Superior temporal gyrus (tissue), 1 donor: ENCODE data around the gene MYO10.

Experiments
- DNase-seq: peaks from one replicate; pipeline ENCODE4 v3.0.0-alpha.2; 2016; ENCODE audit errors: extremely low spot score

Gene MYO10

DNA sequence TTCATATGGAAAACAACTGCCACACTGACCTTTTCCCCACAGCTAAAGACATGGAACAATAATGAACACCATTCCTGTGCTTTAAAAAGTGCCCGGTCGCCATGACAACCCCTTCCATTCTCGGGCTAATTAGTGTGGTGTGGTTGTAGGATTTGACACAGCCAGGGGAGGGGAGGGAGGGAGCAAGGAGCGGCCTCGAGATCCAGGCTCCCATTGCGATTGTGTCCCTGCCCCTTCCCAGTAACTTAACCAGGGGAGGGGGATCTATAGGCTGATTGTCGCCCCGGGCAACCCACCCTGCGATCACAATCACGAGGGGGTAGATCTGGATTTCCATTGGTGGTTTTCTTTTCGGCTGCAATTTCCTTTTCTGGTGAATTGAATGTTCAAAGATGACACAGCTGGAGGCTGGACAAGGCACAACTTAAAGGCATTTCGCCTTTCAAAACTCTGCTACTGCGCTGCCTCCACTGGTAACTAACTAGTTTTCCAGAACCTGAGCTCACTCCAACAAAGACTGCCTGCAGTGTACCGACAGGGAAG lies 222.6 kb downstream of the MYO10 start:
- DNase-seq = peak; percentile 83

DNA sequence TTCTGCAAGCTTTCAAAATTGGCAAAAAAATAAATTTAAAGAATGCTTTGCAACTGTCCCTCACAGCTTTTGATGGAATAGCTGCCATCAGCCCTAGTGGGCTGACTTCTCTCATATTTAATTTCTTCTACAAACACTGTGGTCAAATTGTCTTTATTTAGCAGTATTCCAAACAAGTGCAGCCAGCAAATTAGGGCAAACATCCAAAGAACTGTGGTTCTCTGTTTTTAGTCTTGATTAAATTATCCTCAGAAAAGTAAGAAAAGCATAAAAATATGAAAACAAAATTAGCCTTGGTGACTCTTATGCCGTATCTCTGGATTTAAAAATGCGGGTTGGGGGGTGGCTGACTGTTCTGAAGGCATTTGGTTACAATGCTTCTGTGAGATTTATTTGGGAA lies 223.5 kb downstream of the MYO10 start:
- DNase-seq = no peak

DNA sequence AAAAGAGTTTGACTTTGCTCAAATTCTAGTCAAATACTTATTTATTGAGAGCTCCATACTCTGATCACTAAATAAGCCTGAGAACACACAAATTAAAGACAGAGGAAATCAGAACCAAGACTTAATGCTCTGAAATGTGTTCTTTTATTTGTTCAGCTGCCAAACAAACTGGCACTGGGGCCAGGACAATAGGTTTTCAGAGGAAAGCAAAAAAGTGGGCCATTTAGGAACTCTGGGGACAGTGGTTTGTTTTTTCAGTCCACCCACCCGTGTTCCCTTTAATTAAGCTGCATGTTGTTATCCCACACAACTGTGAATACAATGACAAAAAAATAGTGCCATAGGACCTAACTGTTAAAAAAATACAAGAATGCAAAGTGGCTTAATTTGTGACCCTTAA lies 223.9 kb downstream of the MYO10 start:
- DNase-seq = no peak

DNA sequence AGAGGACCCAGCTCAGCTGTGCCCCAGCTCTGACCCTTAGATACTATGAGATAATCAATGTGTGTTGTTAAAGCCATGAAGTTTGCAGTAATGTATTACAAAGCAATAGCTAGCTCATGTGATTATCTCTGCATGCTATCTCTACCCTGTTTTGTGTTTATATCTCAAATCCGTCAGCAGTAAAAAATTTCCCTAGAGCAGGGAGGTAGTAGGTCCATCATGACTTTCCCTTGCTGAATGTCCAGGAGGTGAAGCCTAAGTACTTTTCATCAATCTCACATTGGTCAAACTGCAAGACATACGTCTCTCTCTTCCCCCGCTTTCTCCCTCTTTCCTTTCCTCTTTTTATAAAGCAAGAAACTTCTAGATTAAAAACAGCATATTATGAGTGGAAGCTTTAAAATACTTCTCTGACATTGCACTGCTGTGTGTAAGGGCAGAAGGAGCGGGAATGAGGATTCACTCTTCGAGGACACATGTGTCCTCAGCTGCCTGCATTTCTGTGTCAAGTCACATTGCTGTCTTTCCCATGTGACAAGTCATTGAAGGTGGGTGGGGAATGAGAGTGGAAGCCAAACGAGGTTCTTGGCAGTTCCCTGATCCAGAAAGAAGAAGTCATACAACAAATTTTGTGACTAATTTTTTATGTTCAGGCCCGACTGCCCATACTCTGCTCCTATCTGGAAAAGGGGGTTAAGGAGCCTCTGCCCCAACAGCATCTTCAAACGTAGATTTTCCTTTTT lies 226.2 kb downstream of the MYO10 start:
- peak; percentile 9 for DNase-seq

DNA sequence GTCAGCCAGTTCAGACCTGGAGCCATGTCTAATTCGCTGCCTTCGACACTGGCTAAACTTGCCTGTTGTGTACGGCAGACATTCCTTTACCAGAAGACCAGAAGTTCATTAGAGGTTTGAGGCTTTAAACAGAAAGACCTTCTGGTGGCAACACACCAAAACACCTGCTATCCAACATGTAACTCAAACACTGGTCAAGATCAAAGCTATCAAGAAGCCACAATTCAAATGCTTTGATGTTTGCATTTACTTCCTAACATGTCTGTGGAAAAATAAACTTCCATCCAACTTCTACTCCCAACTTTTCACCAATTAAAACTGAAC lies 228.3 kb downstream of the MYO10 start:
- no peak for DNase-seq

DNA sequence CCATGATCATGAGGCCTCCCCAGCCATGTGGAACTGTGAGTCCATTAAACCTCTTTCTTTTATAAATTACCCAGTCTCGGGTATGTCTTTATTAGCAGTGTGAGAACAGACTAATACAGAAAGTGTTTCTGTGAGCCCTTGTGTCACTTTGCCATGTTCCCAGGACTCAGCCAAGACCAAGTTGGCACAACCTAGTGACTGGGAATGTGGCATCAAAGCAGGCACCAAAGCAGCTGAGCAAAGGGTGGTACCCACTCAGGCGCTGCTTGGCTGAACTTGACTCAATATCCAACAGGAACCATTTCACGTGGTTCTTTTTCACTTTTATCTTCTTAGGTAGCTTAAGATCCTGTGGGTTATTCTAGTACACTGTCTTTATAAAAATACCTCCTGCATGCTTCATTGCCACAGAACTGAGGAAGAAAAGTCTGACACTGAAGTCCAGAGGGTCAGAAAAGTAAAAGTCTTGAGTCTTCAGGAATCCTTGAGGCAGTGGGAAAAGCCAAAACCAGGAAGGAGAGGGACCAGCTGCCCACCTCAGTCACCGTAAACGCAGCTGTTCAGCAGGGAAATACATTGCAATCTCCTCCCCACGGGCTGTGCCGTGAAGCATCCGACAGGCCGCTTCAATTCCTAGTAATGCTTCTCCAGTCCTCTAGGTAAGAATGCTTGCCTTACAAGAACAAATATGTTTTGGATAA lies 228.8 kb downstream of the MYO10 start:
- DNase-seq = no peak

DNA sequence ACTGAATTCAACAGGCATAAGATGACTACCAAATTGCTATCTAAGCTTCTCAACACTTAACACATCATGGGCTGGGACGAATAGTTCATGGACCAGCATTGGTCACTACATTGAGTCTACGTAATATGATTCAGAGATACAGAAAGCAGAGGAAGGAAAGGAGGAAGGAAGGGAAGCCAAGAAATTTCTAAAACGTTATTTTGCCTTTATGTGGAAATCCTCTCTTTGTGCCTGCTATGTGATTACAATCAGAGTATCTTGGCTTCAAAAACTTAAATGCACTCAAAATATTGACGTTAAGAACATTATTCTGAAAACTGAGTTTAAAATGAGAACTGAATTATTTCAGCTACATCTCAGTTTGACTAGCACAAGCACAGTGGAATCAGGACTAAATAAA lies 231.1 kb downstream of the MYO10 start:
- no peak for DNase-seq

DNA sequence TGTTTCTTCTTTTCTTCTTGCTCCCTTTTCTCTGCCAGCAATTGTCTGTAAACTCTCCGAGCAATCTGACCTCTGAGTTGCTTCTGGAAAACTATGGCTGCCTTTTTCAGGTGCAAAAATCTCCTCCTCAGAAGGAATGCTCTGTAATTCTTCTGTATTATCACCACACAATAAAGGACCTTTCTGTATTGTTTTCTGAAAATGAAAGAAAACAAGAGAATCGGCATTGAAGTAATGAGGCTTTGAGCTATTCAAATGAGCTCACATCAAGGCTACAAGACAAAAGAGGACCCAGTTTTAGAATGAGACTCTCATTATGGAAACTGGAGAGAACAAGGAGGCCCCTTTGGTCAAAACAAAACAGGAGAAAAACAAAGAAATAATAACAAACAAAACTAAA lies 233.1 kb downstream of the MYO10 start:
- DNase-seq = peak; percentile 87

DNA sequence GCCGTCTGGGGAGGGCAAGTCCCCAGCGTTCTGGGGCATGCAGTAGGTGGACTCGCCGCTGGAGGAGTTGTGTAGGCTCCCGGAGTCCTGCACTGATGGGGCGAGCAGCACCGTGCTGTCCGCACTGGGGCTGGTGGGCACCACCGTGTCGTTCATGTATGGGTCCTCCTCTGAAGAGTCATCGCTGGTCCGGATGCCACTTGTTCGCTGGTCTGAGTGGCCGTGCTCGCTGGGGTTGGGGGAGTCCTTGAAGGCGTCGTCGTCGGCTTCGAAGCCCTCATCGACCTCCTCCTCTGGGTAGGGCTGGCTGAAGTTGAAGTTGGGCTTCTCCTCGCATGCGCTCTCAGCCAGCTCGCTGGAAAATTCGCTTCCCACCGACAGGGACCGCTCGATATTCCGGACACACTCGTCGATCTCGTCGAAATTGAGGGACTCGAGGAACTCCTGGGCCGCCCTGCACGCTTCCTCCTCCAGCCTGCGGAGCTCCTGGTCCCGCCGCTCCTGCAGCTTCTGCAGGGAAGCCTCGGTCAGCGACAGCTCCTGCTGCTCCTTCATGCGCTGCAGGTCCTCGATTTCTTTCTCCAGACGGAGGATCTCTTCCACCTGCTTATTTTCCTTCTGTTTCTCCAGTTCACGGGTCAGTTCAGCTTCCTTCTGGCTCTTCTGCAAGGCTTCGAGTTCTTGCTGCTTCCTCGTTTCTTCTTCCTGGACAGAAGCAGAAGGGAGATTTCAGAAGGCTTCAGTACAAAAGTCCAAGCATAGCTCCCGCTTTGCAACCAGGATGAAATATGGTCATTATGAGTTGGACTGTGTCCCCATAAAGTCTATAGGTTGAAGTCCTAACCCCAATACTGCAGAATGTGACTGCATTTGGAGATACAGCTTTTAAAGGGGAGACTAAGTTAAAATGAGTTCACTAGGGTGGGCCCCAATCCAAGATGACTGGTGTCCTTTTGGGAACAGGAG lies 234.7 kb downstream of the MYO10 start:
- DNase-seq = no peak

DNA sequence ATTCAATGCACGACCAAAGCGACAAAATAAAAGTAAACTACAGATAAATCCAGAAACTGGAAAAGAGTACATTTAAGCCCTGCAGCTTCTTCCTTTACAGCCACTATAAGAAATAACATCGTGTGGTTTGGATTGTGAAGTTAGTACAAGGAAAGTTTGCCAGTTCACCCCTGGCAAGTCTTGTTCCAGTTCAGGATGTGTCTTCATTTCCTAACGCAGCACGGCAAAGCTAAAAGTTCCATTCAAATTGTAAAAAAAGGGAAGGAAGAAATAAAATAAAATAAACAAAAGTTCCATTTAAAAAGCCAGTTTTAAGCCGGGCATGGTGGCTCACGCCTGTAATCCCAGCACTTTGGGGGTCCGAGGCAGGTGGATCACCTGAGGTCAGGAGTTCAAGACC lies 236.0 kb downstream of the MYO10 start:
- no peak for DNase-seq

DNA sequence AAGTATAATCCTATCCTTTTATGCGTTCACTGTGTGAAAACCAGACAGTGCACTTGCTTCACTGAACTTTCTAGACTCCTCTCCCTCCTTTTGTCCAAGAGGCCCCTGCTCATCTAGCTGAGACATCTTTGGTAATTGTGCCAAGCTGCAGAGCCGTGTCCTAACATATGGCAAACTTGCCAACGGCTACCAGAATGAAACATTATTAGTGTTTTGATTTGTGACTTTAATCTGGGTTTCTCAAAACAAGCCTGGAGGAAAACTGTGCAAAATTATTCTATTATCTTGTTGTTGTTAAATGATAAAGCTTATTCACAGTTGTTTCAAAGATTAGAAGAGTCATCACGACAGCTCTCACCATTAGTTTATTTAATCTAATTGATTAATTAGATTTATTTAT lies 240.3 kb downstream of the MYO10 start:
- DNase-seq = no peak

DNA sequence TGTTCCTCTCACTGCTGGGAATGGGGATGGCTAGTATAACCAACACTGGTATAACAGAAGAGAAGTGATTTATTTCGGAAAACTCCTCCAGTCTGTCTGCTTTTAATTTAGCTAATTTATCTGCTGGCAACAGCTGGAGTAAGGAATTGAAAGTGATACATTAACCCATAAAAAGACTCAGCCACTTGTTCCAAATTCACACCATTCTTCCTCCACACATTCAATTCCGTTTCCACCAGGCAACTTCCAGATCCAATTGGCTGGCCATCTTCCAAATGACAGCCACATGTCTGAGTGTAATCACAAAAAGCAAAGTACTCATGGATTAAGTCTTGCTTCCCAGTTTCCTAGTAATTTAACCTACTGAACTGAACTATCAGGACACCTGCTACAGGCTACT lies 242.2 kb downstream of the MYO10 start:
- DNase-seq = no peak

DNA sequence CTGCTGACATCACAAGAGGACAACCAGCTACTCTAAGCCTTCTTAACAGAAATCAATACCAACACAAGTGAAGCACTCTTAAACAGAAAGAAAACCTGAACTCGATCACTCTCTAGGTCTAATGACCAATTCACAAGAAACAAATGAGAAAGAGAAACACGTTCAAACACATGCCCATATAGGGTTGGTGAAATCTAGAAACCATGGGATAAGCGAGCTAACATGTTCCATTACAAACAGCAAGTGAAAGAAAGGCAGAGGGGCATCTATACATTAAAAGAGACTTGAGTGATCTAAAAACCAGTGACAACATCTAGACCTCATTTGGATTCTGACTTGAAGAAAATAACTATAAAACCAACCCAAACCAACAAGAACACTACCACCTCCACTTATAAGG lies 244.4 kb downstream of the MYO10 start:
- DNase-seq = no peak

DNA sequence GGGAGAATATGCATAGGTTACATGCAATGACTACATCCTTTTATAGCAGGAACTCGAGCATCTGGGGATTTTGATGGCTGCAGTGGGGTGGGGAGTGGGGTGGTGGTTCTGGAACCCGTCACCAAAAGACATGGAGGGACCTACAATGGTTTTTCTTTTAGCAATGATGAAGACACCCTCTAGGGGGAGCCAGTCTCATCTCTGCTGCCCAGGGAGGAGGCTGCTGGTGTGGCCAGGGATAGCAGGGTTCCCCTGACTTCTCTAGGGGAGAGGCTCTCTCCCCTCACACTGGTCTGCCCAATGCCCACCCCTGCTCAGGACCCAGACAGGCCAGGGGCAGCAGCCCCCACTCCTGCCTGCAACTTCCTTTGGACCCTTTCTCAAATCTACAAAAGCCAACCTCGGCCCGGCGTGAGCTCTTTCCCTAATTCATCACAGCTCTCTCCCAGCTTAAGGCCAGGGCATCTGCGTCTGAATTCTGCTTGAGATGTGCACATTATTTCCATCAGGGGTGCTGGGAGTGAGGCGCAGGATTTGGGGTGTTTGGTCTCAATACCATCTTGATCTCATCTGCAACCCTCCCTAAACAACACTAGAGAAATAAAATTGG lies 245.7 kb downstream of the MYO10 start:
- peak; percentile 85 for DNase-seq

DNA sequence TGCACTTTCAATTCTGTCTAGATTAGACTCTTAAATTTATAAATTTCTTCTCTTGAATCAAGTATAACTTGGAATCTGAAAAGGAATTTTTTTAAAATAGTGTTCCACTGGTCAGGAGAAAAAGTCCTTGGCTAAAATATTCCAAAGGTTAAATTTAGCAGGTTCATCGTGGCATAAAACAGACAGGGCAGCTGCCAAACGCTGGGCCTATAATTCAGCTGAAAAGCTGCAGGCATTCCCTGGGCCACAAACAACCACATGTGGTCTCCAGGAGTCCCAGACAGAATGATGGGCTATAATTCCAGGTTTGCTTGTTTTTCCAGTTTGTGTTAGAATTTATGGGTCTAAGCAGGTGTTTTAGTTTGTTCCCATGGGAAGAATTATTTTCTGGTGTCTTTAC lies 248.2 kb downstream of the MYO10 start:
- DNase-seq = no peak

DNA sequence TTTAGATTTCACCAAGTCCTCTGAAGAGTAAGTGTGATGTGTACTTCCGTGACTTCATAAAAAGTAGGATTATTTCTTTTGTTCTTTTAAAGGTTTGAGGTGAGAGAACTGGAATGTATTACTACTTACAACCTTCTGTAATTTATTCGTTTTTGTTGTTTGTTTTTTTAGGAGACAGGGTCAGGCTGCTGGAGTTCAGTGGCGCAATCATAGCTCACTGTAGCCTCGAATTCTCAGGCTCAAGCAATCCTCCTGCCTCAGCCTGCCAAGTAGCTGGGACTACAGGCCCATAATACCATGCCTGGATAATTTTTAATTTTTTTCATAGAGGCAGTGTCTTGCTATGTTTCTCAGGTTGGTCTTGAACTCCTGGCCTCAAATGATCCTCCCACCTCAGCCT lies 251.0 kb downstream of the MYO10 start:
- no peak for DNase-seq

DNA sequence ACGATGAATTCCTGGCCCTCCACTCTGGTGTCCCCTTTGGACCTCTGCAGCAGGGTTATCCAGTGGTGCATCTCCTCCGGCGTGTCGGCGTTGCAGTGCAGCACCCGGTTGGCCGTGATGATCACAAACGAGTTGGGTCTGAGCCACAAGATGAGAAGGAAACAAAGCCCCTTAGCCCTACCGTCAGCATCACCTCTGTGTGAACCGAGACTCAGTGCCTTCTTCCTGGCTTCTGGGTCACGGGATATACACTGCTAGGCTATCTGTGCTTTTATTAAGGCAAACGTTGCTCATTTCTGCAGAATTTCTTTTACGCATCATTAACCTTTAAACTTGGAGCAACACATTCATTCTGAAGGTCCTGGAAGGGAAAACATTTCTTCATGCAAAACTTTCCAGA lies 254.2 kb downstream of the MYO10 start:
- DNase-seq = no peak

DNA sequence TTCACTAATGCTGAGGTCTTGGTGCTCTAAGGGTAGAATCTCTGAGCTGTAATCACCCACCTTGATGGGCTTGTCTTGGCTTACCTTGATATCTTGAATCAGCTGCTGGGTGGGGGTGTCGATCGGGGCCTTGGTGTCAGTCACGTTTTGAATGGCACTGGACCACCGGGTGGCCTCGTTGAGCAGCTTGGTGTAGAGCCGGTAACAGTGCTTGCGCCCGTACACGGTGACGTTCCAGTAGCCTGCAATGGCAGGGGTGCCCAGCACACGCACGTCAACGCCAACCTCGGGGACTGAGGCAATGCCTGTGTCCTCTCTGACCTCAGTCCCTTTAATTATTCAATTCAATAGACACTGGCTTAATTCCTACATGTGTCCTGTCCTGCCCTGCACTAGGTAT lies 256.2 kb downstream of the MYO10 start:
- DNase-seq = no peak

DNA sequence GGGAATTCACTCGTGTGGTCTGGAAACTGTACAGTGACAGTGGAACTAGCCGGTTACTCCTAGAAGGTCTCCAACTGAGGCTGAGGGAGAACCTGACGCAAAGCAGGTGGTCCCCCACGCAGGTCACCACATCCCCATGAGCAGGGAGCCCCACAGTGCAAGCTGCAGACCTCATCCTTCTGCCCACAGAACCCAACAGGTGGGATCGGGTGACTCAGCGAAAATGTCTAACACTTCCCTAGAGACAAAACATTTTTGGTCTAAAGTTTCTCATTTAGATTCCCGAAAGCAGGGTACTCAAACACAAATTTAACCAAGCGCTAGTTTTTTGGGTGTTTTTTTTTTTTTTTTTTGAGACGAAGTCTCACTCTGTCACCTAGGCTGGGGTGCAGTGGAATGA lies 256.9 kb downstream of the MYO10 start:
- DNase-seq = no peak

DNA sequence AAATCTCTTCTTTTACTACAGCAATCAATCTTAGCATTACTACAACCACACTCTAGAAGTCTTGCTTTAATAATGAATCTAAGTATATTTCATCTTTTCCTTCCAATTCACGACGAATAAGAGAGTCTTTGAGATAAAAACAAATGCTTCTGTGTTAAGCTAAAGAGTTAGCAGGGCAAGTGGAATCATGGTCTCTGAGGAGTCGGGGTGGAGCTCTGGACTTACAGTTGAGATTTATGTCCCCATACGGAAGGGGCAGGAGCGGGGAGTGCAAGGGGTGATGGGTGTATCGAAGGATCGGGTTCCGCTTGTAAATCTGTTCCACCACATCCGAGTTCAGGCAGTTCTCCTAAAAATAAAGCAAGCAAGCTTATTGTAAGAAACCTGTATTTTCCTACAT lies 260.3 kb downstream of the MYO10 start:
- DNase-seq = no peak

DNA sequence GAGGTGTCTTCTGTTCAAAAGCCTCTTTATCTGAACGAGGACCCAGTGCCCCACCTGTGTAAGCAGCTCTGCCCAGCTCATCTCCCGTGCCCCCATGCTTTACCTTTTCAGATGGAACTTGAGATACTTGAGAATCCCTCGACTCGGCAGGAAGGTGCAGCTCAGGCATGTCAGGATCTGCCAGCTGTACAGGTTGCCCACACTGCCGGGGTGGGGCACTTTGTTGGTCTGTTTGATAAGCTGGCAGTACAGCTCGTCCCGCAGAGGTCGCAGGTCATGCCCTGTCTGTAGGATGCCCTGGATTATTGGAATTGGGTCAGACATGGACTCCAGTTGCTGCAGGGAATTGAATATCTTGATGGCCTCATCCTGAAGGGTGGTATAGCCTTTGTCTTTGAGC lies 261.3 kb downstream of the MYO10 start:
- no peak for DNase-seq
